ENCODE measurements around the gene CADM4.

- TF ChIP-seq, protein P1, sequence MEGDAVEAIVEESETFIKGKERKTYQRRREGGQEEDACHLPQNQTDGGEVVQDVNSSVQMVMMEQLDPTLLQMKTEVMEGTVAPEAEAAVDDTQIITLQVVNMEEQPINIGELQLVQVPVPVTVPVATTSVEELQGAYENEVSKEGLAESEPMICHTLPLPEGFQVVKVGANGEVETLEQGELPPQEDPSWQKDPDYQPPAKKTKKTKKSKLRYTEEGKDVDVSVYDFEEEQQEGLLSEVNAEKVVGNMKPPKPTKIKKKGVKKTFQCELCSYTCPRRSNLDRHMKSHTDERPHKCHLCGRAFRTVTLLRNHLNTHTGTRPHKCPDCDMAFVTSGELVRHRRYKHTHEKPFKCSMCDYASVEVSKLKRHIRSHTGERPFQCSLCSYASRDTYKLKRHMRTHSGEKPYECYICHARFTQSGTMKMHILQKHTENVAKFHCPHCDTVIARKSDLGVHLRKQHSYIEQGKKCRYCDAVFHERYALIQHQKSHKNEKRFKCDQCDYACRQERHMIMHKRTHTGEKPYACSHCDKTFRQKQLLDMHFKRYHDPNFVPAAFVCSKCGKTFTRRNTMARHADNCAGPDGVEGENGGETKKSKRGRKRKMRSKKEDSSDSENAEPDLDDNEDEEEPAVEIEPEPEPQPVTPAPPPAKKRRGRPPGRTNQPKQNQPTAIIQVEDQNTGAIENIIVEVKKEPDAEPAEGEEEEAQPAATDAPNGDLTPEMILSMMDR (conservative IDR thresholded peaks at IDR 0.05; ENCODE audit: low read depth, low read length), result no peak
- no peak for TF ChIP-seq EZH2 (IDR thresholded peaks at IDR 0.05; ENCODE audit: borderline replicate concordance, low read depth, low read length, poor library complexity, severe bottlenecking)
Observed at GRCh38 chr19:43631491-43631890, 8.2 kb downstream of the CADM4 start.
